ENCODE results near the gene CORO7.

CORO7 gene

DNA sequence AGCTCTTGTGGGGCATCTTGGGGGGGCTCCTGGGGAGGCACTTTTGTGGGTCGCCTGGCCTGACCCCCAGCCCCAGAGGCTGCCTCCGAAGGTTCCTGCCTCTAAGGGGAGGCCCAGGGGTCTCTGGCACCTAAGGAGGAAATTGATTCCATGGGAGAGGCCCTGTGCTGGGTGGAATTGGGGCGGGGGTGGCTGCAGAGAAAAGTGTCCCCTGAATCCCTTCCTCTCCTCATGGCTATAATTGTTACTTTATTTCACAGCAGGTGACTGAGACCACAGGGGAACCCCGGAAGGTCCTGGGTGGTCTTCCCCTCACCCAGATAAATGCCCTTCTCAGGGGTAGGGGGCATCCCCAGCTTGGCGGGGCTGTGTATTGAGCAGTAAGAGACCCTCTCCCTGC is 97.4 kb downstream of the CORO7 start:
- no peak for DNase-seq

DNA sequence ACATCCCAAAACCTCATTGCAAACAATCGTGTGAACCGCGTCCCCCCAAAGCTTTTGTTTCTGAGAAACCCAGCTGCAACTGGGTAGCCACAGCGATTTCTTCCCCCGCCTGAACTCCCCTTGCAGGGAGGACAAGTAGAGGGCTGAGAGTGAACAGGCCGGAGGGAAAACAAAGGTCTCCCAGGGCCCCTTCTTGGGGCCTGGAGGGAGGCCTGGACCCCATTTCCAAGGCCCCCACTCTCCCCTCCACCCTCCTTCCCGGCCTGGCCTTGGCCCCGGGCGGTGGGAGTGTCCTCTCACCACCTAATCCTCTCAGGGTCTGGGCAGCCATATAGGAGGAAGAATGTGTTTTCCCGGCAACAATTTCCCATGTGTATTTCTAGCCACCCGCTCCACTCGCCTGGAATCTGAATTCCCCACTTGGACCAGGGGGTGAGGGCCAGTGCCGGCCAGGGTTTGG is 97.9 kb downstream of the CORO7 start:
- no peak for DNase-seq

DNA sequence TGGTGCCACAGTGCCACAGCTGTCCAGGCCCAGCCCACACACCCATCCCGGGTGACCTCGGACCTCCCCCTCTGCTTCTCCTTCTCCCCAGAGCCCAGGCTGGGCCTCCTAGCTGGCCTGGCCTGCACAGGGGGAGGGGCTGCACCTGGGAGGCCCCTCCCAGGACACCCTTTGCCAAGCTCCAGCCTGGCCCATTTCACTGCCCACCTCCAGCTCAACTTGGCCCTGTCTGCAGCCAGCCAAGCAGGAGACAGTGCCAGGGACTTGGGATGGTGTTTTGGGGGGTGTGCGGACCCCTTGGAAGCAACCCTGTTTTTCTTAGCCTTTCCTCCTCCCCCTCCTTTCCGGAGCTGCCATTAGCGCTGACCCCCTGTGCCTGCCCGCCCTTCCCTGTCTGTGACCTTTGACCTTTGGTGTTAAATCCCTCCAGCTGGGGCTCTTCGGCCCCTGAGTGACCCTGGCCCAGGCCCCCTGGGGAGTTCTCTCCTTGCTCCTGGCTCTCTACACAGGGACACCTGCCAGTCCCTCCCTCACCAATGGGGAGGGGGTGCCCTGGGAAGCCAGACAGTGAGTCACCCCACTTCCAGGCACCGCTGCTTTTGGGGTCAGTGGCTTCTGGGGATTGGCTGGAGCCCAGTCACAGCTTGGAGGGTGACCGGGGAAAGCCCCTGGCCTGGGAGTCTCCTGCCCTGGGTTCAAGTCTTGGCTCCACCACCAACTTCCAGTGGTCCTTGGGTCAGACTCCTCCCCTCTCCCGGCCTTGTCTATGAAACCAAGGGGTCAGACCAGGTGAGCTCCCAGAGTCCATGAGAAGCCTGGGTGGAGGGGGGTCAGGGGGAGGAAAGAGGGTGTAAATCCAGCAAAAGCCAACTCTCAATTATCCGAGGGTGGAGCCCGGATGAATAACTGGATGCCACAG is 98.6 kb downstream of the CORO7 start:
- DNase-seq, result no peak

DNA sequence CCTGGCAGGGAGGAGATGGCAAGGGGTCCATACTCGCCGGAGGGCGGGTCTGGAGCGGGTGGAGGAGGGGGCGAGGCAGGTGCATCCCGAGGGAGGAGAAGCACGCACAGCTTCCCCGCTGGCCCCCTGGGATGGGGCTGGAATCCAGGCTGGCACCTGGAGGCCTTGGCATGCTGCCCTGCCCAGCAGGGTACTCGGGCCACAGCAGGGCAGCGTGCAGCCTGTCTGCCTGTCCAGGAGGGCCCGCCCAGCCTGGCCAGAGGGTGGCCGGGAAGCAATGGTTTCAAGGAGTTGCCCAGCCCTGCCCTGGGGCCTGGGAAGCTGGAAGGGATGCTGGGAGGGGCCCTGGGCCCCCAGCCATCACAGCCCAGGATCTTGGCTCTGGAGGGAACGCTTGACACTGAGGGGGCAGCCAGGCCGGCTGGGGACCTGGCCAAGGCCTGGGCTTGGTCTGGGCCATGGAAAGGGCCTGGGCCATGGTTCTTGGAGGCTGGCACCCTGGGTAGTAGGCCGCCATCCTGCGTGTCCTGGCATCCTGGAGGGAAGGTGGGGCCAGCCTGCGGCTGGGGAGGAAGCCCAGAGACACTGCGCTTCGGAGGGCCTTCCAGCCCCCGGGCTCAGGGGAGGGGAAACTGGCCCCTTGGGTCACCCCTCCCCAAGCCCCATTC is 99.4 kb downstream of the CORO7 start:
- peak; percentile 69 for DNase-seq

DNA sequence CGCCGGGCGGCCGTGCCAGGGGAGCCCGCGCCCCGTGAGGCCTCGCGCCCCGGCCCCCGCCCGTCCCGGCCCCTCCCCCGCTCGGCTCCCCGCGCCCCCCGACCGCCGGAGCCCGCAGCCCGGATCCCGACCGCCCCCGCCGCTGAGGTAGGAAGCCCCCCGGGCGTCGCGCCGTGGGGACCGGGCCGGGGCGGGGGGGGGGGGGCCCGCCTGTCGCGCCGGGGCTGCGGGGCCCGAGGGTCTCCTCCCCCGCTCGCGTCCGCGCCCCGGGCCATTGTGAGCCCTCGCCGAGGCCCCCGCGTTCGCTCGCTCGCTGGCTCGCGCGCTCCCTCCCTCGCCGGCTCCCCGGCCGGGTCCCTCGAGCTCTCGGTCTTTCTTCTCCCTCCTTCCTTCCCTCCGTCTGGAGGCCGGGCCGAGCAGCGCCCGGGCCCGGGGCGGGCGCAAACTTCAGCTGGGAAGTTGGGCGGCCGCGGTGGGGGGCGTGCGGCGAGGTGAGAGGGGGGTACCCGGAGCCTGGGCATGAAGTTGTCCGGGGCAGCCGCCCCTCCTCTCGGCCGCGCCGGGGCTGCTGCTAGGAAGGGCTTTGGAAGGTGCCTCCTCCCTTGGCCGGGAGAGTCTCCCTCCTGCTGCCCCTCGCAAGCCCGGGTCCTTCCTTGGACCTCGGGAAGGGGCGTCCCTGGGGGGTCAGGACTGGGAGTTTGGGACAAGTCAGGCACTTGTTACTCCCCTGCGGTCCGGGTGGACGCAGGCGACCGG is 100.1 kb downstream of the CORO7 start:
- DNase-seq, result peak; percentile 20

DNA sequence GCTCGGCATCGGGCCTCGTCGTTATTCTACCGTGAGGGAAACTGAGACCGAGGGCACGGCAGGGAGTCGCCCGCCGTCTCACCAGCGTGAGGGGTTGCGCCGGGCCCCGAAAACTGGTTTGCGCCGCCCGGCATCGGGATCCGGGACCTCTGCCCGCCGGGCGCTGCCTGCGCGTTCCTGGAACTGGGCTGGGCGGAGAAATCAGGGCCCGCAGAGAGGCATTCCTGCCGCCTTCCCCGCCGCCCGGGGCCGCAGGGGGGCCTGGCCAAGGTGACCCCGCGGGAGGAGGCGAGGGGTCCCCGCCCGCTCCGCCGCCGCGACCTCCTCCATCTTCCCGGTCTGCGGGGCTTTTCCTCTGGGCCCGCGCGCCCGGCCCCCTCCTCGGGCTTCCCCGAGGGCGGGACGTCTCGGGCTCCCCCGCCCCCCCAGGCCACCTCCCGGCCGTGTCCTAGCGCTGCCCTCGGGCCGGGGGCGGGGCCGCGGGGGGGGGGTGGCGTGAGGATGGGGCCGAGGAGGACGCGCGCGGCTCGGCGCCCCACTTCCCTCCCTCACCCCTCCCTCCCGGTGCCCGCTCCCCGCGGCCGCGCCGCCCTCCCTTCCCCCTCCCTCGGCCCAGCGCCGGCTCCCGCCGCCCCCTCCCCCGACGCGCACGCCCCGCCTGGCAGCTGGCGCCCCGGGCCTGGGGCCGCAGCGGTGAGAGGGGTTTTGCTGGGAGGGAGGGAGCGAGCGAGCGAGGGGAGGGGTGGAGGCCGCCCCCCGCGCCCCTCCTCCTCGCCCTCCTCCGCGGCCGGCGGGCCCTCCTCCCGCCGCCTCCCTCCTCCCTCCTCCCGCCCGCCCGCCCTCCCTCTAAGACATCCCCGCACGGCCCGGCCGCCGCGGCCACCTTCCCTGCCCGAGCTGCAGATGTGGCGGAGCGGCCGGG is 100.9 kb downstream of the CORO7 start, which contains the start of gene GLIS2:
Gene GLIS2 (plus strand): TSS at position 882 of the 922 bp plus-strand sequence. CDS start 16,214 bp downstream, outside the sequence.
- DNase-seq, result peak; percentile 69

DNA sequence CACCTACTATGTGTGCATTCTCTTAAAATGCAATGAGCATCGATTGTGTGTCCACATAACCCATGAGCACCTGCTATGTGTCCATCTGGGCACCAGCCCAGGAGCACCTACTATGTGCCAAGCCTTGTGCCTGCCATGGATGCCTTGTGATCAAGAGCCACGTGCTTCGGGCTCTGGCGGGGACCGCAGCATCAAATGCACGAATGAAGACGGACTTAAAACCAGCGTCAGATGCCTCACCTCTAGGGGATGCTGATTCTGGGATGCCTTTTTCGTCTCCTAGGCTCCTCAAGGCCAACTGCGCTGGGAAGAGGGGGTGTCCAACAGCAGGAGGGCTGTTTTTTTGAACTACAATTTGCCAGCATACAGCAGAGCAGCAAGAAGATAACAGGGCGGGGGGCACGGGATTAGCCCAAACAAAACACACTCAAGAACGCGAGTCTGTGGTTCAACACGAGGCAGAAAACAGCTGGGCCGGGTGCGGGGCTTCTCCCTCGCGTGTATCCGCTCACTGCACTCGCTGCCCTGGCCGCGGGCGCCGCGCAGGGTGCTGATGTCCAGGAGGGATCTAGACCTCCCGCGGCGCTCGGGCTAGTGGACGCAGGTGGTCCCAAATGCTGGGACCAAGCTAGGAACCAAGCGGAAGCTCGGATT is 101.7 kb downstream of the CORO7 start:
- peak; percentile 32 for DNase-seq

DNA sequence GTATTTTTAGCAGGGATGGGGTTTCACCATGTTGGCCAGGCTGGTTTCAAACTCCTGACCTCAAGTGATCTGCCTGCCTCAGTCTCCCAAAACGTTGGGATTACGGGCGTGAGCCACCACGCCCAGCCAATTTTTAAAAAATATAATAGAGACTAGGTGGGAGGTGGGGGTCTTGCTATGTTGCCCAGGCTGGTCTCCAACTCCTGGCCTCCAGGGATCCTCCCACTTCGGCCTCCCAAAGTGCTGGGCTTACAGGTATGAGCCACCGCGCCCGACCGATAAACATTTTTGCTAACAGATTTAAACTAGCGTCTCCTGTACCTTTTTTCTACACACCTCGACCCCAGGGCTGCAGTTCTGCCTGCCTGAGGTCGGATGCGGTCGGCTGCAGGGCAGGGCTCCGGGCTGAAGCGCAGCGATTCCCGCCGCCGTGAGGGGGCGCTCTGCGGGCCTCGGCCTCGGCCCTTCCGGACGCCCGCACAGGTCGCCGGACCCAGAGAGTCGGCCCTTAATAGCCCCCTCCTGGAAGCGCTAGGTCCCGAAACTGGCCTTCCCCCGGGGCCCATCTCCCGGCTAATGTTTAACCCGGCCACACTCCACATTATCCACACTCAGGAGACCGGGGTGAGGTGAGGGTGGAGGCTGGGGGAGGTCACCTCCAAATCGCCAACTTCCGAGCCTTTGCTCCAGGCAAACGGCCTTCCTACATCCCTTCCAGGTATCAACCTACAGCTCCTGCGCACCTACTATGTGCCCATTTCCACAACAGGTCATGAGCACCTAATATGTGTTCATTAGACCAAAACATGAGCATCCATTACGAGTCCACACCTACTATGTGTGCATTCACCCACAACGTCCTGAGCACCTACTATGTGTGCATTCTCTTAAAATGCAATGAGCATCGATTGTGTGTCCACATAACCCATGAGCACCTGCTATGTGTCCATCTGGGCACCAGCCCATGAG is 102.5 kb downstream of the CORO7 start:
- no peak for DNase-seq

DNA sequence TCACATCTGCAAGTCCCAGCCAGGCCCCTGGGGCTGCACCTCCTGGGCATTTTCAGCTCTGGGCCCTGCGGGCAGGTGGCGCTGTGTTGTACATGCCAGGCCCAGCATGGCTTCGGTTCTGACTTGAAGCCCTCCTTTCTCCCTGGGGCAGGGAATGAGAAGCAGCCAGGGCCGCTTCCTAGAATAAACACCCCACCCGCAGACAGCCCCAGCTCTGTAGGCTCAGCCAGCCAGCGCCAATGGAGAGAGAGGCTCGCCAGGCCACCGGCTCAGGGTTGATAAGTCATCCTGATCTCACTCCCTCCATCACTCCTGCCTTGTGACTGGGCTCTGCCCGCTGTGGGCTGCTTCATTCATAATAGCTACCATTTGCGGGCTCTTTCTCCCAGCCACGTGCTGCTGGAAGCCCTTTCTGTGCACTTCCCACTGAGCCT is 106.5 kb downstream of the CORO7 start:
- peak; percentile 8 for DNase-seq

DNA sequence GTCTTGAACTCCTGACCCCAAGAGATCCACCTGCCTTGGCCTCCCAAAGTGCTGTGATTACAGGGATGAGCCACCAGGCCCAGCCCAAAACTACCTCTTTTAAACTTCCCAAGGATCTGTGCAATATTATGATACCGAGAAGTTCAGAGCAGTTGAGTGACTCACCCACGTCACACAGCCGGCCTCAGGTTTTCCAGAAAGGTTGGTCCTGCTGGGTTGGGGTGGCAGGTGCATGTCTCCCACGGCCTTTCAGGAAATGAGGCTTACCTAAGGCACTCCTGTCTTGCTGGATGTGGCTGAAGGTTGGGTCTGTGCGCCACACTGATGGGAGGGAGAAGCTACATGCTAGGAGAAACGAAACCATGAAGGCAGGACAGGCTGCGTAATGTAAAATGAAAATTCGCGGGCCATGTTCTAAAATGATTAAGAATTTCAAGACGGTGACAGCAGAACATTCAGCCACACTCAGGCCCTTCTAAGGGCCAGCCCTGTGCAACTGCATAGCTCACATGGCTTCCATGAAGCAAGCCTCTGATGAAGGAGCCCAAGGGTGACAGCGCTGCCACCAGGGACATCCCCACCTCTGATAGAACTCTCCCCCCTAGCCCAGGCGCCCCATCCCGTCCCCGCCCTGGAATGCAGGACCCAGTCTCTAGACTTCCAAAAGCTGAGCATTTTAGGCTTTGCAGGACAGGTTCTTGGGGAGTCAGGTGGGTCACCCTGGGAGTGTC is 107.1 kb downstream of the CORO7 start:
- no peak for DNase-seq

DNA sequence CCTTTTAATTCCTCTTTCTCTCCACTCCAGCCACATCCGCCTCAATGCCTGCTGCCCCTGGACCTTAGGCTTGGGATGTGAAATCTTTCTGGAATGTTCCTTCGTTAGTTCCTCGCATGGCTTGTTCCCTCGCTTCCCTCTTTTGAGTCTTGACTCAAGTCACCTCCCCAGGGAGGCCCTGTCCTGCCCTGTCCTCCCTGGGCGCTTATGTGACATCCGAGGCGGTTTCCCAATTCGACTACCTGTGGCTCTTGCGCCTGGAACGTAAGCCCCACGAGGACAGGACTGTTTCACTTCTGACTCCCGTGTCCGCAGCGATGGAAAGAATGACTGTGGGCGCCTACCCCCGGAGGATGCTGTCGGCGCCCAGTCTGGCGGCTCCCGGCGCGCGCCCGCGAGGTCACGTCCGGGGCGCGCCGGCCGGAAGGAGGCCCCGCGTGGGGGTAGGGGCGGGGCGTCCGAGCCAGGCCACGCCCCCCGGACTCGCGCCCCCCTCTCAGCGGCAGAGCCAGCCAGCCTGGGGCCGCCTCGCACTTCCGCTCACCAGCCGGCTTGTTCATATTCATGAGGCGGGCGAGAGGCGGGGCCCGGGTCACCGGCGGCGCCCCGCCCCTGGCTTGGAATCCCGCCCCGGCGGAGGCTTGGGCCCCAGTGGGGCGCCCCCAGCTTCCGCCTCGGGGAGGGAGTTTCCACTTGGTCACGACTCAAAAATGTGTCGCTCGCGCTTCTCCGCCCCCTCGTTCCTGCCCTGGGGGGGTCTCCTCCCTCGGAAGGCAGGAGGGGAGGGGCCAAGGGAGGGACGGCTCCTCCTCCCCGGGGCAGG is 109.0 kb downstream of the CORO7 start:
- DNase-seq, result peak; percentile 81

DNA sequence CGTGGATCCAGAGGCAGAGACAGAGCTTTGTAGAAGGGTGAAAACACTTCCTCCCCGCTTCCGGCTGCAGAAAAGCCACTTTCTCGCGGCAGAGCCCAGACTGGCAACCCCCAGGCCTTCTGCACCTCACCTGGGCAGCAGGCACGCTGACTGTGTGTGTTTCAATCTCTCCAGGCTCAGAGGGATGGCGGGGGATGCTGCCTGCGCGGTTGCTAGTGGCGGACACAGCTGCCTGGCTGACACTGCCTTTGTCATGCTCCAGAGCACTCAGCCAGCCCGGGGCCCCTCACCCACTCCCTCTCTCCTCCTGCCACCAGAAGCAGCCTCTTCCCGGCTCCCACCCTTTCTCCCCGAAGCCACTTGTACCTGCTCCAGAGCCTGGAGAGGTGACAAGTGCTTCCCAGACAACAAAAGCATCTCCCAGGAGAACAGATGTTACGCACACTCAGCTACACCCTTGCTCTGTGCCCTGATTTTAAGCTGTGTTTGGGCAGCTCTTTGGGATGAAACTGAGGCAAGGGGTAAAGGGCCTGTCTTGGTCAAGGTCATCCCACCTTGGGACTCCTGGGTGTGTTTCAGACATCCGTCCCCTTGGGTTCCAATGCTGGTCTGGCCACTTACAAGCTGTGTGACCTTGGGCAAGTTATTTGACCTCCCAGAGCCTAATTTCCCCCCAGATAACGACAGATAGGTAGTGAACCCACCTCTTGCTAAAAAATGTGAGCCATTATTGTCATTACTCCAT is 109.8 kb downstream of the CORO7 start:
- peak; percentile 52 for DNase-seq
